ENCODE results near the gene RIN1. TPM values are rescaled to one million over a fixed set of nuclear protein-coding genes. Genes with fewer than 3 reads are reported as not detected.

The RIN1 gene
- total and polyA plus RNA-seq, 2 of the 13 experiments (the other 11 are each of a cell fraction or from before 2014, with no cell fraction given) = 2.4 to 4.1 TPM

- TF ChIP-seq ZBTB40 (IDR thresholded peaks at IDR 0.05) (no peak), ZBTB40 (CRISPR knock-in tag; IDR thresholded peaks at IDR 0.05) (no peak), ZFP91 (CRISPR knock-in tag; IDR thresholded peaks at IDR 0.05; ENCODE audit: borderline replicate concordance) (0 out of 2 replicates have a peak, but pooled peaks have one; percentile 49), ZFX (CRISPR knock-in tag; IDR thresholded peaks at IDR 0.05; ENCODE audit: low read depth) (peak; percentile 68), ISX (CRISPR knock-in tag; conservative IDR thresholded peaks at IDR 0.05) (no peak), ZNF75D (CRISPR knock-in tag; IDR thresholded peaks at IDR 0.05; ENCODE audit: borderline replicate concordance) (no peak), ZNF569 (CRISPR knock-in tag; IDR thresholded peaks at IDR 0.05; ENCODE audit: borderline replicate concordance) (no peak), CBX5 (CRISPR knock-in tag; IDR thresholded peaks at IDR 0.05; ENCODE audit: borderline replicate concordance) (0 out of 2 replicates have a peak, but pooled peaks have one; percentile 32), ZBTB43 (CRISPR knock-in tag; conservative IDR thresholded peaks at IDR 0.05) (no peak), NONO (IDR thresholded peaks at IDR 0.05) (no peak), NONO (CRISPR knock-in tag; conservative IDR thresholded peaks at IDR 0.05) (peak; percentile 82), HOMEZ (CRISPR knock-in tag; IDR thresholded peaks at IDR 0.05; ENCODE audit: low read depth) (0 out of 2 replicates have a peak, but pooled peaks have one; percentile 13), BORCS8-MEF2B (CRISPR knock-in tag; IDR thresholded peaks at IDR 0.05) (peak; percentile 66), GABPB1 (CRISPR knock-in tag; IDR thresholded peaks at IDR 0.05) (peak; percentile 72)
These were observed 53.5 kb downstream of the RIN1 start (continued) for GRCh38 chr11:66282468-66283455.

Measured in HepG2 (cell line).